Hepatocyte (in vitro differentiated cells): Measurements from ENCODE around the gene PCCA. TPM values are rescaled to one million over a fixed set of nuclear protein-coding genes. Genes with fewer than 3 reads are reported as not detected.
"Not testable (repeated sequence)": the region's sequence is repeated elsewhere in the genome, so short reads cannot be mapped to it uniquely, and the experiment has no call there.

Experiments used
- DNase-seq: peaks from one replicate; pipeline ENCODE4 v3.0.0-alpha.2; 2016; ENCODE audit warnings: low spot score
- H2AFZ ChIP-seq: fragments of 200-600 bp; sonication (generic); 2 replicates; pipeline ENCODE4 v1.6.0; 2016; ENCODE audit warnings: antibody characterized with exemption, mild to moderate bottlenecking
- H3K27ac ChIP-seq: fragments of 200-600 bp; sonication (generic); 2 replicates; pipeline ENCODE4 v1.5.1; 2016; ENCODE audit warnings: mild to moderate bottlenecking
- H3K27me3 ChIP-seq: fragments of 200-600 bp; sonication (generic); 2 replicates; pipeline ENCODE4 v1.6.1; 2016
- H3K36me3 ChIP-seq: fragments of 200-600 bp; sonication (generic); replicated peaks from 2 replicates; pipeline ENCODE4 v1.5.1; 2016; ENCODE audit warnings: low read depth; ENCODE audit not compliant: insufficient read depth
- H3K4me1 ChIP-seq: fragments of 200-600 bp; sonication (generic); 2 replicates; pipeline ENCODE4 v1.5.1; 2016; ENCODE audit warnings: mild to moderate bottlenecking, moderate library complexity; ENCODE audit not compliant: insufficient read depth
- H3K4me2 ChIP-seq: fragments of 200-600 bp; sonication (generic); 2 replicates; pipeline ENCODE4 v1.6.0; 2016
- H3K4me3 ChIP-seq: fragments of 200-600 bp; sonication (generic); 2 replicates; pipeline ENCODE4 v1.5.1; 2016; ENCODE audit warnings: mild to moderate bottlenecking
- H3K79me2 ChIP-seq: fragments of 200-600 bp; sonication (generic); 2 replicates; pipeline ENCODE4 v1.6.0; 2017; ENCODE audit warnings: mild to moderate bottlenecking
- H3K9me2 ChIP-seq: fragments of 200-600 bp; sonication (generic); replicated peaks from 2 replicates; pipeline ENCODE4 v1.6.0; 2017; ENCODE audit warnings: mild to moderate bottlenecking; ENCODE audit not compliant: insufficient read depth
- H3K9me3 ChIP-seq: fragments of 200-600 bp; sonication (generic); 2 replicates; pipeline ENCODE4 v1.5.1; 2016; ENCODE audit warnings: low read depth, mild to moderate bottlenecking
- H4K20me1 ChIP-seq: fragments of 200-600 bp; sonication (generic); 2 replicates; pipeline ENCODE4 v1.6.0; 2016; ENCODE audit warnings: mild to moderate bottlenecking; ENCODE audit not compliant: insufficient read depth, poor library complexity, severe bottlenecking
- EZH2 ChIP-seq: fragments of 200-600 bp; sonication (generic); IDR thresholded peaks from 2 replicates; pipeline ENCODE4 v1.6.1; 2016; ENCODE audit warnings: antibody characterized with exemption, mild to moderate bottlenecking, borderline replicate concordance
- EZH2phosphoT487 ChIP-seq: fragments of 200-600 bp; sonication (generic); IDR thresholded peaks from one replicate; pipeline ENCODE4 v1.6.1; 2018; ENCODE audit warnings: antibody characterized with exemption, mild to moderate bottlenecking, low read depth, moderate library complexity; ENCODE audit not compliant: unreplicated experiment, severe bottlenecking
- WGBS: methylation state at CpG from one replicate; pipeline ENCODE4 v1.1.6; 2016; ENCODE audit warnings: low lambda C conversion rate; ENCODE audit errors: missing lambda C conversion rate; 5-methylcytosine and 5-hydroxymethylcytosine counted together
- polyA plus RNA-seq: library from polyadenylated mRNA; unstranded; fragments of >200 nt; fragmentation: Nextera tagmentation; extraction: Ambion mirVana; gene quantifications from 2 replicates; pipeline ENCODE4 v1.2.1, GENCODE V29; 2016
- total RNA-seq: library from RNA; depleted of rRNA; stranded (reverse); fragments of >200 nt; gene quantifications from 2 replicates; pipeline ENCODE4 v1.2.3, GENCODE V29; 2014
- TF ChIP-seq, protein P1 (sequence below): fragments of 200-600 bp; sonication (generic); IDR thresholded peaks from 2 replicates; pipeline ENCODE4 v1.5.1; 2016; ENCODE audit warnings: antibody characterized with exemption, mild to moderate bottlenecking; ENCODE audit not compliant: poor library complexity

Gene PCCA
- total and polyA plus RNA-seq, 2 experiments from 2014 or later, result 23.6 to 28.2 TPM

- no peak overlapping the region for H3K4me3 ChIP-seq
- no peaks in the 10 kb centered on the region for H3K9me2 ChIP-seq
- no peaks in the 10 kb centered on the region for H4K20me1 ChIP-seq
- H2AFZ ChIP-seq, result no peak overlapping the region
- H3K9me3 ChIP-seq, result no peaks in the 10 kb centered on the region
- H3K27ac ChIP-seq, result no peak overlapping the region
- 88% methylated on average over 1 of the region's 1 CpG for WGBS
- no peaks in the 10 kb centered on the region for H3K79me2 ChIP-seq
- no peaks in the 10 kb centered on the region for H3K27me3 ChIP-seq
- H3K4me2 ChIP-seq, result no peak overlapping the region
- TF ChIP-seq EZH2 (no peak), EZH2phosphoT487 (no peak)
- TF ChIP-seq, protein P1, sequence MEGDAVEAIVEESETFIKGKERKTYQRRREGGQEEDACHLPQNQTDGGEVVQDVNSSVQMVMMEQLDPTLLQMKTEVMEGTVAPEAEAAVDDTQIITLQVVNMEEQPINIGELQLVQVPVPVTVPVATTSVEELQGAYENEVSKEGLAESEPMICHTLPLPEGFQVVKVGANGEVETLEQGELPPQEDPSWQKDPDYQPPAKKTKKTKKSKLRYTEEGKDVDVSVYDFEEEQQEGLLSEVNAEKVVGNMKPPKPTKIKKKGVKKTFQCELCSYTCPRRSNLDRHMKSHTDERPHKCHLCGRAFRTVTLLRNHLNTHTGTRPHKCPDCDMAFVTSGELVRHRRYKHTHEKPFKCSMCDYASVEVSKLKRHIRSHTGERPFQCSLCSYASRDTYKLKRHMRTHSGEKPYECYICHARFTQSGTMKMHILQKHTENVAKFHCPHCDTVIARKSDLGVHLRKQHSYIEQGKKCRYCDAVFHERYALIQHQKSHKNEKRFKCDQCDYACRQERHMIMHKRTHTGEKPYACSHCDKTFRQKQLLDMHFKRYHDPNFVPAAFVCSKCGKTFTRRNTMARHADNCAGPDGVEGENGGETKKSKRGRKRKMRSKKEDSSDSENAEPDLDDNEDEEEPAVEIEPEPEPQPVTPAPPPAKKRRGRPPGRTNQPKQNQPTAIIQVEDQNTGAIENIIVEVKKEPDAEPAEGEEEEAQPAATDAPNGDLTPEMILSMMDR, result no peak
- H3K4me1 ChIP-seq, result no peaks in the 10 kb centered on the region
- no peaks in the 10 kb centered on the region for H3K36me3 ChIP-seq
- DNase-seq, result no peak
These were observed 74.5 kb downstream of the PCCA start for GRCh38 chr13:100163375-100163774.

DNA sequence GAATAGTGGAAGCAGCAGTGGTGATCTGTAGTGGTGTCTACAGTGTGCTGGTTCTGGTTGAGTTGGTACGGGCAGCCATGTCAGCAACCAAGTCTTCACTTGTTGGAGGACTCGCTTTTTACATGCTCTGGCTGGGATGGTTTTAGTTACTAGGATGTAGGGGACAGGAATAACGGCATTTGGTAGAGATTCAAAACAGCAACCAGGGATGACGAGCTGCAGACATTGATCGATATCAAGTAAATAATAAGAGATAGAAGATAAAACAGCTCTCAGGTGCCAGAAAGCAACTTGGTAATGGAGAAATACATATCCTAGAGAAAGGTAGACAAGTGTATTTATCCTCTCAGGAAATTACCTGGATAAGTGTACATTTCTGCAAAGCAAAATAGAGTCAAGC, 84.3 kb downstream of the PCCA start:
- Histone ChIP-seq H3K4me3 (no peak overlapping the region), H3K27ac (no peak overlapping the region), H3K36me3 (no peaks in the 10 kb centered on the region), H3K79me2 (peaks cover 3% of the 10 kb centered on the region), H2AFZ (no peak overlapping the region), H3K4me2 (no peak overlapping the region), H4K20me1 (no peaks in the 10 kb centered on the region), H3K9me3 (no peaks in the 10 kb centered on the region), H3K27me3 (no peaks in the 10 kb centered on the region), H3K4me1 (no peaks in the 10 kb centered on the region), H3K9me2 (no peaks in the 10 kb centered on the region)
- WGBS, result 85% methylated on average over 5 of the region's 5 CpGs
- DNase-seq, result no peak
- TF ChIP-seq, protein P1, result no peak
- no peak for TF ChIP-seq EZH2phosphoT487
- no peak for TF ChIP-seq EZH2

DNA sequence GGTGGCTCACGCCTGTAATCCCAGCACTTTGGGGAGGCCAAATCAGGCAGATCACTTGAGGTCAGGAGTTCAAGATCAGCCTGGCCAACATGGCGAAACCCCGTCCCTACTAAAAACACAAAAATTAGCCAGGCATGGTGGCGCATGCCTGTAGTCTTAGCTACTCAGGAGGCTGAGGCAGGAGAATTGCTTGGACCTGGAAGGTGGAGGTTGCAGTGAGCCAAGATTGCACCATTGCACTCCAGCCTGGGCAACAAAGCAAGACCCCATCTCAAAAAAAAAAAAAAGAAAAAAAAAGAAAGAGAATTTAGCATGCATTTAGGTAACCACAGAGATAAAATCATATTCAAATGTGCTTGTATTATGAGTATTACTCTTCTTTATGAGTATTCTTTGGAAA, 85.6 kb downstream of the PCCA start:
- 90% methylated on average over 4 of the region's 4 CpGs for WGBS

GRCh38 chr13:100175078-100175802, 86.3 kb downstream of the PCCA start:
- TF ChIP-seq, protein P1, result no peak
- no peak for TF ChIP-seq EZH2phosphoT487
- TF ChIP-seq EZH2, result no peak
- WGBS, result 90% methylated on average over 2 of the region's 2 CpGs
- no peak overlapping the region for H3K4me2 ChIP-seq
- no peaks in the 10 kb centered on the region for H3K9me2 ChIP-seq
- no peaks in the 10 kb centered on the region for H3K27me3 ChIP-seq
- no peak for DNase-seq
- H3K9me3 ChIP-seq, result no peaks in the 10 kb centered on the region
- no peak overlapping the region for H3K27ac ChIP-seq
- no peaks in the 10 kb centered on the region for H4K20me1 ChIP-seq
- no peaks in the 10 kb centered on the region for H3K36me3 ChIP-seq
- H2AFZ ChIP-seq, result no peak overlapping the region
- H3K4me1 ChIP-seq, result no peaks in the 10 kb centered on the region
- H3K79me2 ChIP-seq, result peaks cover 3% of the 10 kb centered on the region
- no peak overlapping the region for H3K4me3 ChIP-seq

More for the DNA sequence above, 85.6 kb downstream of the PCCA start:
- H3K27me3 ChIP-seq, H3K9me3 ChIP-seq, H2AFZ ChIP-seq, H3K4me2 ChIP-seq, DNase-seq, H3K4me3 ChIP-seq, H3K4me1 ChIP-seq, H3K79me2 ChIP-seq, H3K9me2 ChIP-seq, H3K27ac ChIP-seq, H4K20me1 ChIP-seq, H3K36me3 ChIP-seq: not testable (repeated sequence)
